ENCODE measurements around the gene SYCN.

DNA sequence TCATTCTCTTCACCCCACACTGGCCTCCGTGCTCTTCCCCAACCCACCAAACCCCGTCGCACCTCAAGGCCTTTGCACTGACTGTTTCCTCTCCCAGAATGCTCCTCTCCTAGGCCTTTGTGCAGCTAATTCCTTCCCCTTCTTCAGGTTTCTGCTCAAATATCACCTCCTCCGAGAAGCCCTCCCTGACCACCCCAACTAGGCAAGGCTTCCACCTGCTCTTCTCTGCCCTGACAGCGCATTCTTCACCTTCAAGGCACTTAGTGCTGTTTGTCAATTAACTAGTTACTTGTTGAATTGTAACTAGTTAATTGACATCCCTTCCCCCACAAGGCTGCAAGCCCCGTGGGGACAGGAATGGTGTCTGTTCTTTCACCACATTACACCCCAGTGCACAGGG lies 15.1 kb downstream of the SYCN start:
- TF ChIP-seq EZH2 (IDR thresholded peaks at IDR 0.05; ENCODE audit: borderline replicate concordance, low read depth, low read length, severe bottlenecking) (no peak), POLR2AphosphoS5 (IDR thresholded peaks at IDR 0.05; ENCODE audit: insufficient read depth, low read depth, low read length) (no peak), POLR2A (IDR thresholded peaks at IDR 0.05; ENCODE audit: low read depth, low read length) (no peak), FOS (IDR thresholded peaks at IDR 0.05; ENCODE audit: borderline replicate concordance, insufficient read depth, low read length) (no peak), JUN (IDR thresholded peaks at IDR 0.05; ENCODE audit: borderline replicate concordance, insufficient read depth, insufficient read length, low read depth) (no peak), GATA2 (IDR thresholded peaks at IDR 0.05; ENCODE audit: insufficient read depth, insufficient read length, low read depth, low read length) (no peak)
- TF ChIP-seq, protein P1, sequence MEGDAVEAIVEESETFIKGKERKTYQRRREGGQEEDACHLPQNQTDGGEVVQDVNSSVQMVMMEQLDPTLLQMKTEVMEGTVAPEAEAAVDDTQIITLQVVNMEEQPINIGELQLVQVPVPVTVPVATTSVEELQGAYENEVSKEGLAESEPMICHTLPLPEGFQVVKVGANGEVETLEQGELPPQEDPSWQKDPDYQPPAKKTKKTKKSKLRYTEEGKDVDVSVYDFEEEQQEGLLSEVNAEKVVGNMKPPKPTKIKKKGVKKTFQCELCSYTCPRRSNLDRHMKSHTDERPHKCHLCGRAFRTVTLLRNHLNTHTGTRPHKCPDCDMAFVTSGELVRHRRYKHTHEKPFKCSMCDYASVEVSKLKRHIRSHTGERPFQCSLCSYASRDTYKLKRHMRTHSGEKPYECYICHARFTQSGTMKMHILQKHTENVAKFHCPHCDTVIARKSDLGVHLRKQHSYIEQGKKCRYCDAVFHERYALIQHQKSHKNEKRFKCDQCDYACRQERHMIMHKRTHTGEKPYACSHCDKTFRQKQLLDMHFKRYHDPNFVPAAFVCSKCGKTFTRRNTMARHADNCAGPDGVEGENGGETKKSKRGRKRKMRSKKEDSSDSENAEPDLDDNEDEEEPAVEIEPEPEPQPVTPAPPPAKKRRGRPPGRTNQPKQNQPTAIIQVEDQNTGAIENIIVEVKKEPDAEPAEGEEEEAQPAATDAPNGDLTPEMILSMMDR (IDR thresholded peaks at IDR 0.05; ENCODE audit: extremely low read depth in 1 of 2, insufficient read depth in 1 of 2, low read depth in 1 of 2, low read length in 2 of 2): no peak
- TF ChIP-seq, protein P2, sequence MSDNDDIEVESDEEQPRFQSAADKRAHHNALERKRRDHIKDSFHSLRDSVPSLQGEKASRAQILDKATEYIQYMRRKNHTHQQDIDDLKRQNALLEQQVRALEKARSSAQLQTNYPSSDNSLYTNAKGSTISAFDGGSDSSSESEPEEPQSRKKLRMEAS (IDR thresholded peaks at IDR 0.05; ENCODE audit: insufficient read depth, insufficient read length): no peak
